GM19452 (cell line): Measurements from ENCODE around the gene FIGNL1.

Experiments
- ATAC-seq: cut with Tn5 transposase; IDR thresholded peaks from one replicate; pipeline ENCODE4 v1.9.1; 2021; ENCODE audit not compliant: unreplicated experiment

The FIGNL1 gene, protein sequence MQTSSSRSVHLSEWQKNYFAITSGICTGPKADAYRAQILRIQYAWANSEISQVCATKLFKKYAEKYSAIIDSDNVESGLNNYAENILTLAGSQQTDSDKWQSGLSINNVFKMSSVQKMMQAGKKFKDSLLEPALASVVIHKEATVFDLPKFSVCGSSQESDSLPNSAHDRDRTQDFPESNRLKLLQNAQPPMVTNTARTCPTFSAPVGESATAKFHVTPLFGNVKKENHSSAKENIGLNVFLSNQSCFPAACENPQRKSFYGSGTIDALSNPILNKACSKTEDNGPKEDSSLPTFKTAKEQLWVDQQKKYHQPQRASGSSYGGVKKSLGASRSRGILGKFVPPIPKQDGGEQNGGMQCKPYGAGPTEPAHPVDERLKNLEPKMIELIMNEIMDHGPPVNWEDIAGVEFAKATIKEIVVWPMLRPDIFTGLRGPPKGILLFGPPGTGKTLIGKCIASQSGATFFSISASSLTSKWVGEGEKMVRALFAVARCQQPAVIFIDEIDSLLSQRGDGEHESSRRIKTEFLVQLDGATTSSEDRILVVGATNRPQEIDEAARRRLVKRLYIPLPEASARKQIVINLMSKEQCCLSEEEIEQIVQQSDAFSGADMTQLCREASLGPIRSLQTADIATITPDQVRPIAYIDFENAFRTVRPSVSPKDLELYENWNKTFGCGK

DNA sequence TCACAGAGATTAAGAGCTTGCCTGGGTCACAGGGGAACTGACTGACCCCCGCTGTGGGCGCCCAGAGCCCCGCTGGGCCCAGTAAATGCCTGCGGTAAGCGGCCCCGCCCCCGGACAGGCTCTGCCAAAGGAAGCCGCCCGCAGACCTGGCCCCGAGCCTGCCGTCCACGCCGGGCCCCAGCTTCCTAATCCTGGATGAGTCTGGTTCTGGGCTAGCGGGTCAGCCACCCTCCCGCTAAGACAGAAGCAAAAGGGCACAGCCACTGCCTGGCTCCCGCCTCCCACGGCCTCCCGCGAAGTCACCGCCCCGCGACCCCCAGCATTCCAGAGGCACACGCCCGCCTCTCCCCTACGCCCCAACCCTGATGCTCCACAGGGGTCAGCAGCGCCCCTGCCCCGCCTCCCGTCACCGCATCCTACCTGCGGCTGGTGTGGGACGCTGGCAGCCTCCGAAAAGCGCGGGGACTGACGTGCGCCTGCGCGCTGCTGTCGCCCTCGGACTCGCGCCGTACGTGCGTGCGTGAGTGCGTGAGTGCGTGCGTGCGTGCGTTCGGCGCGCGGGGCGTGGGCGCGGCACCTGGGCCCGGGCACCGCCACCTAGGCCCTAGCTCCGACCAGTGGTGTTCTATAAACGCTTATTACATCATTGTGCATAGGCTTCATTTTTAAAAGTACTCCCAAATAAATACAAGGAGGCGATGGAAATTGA, at the start of gene FIGNL1:
Gene FIGNL1, minus strand, starts transcription at position 470 of the 709 bp plus-strand sequence. CDS start 3,063 bp downstream, outside the sequence.
- ATAC-seq = peak; percentile 80

DNA sequence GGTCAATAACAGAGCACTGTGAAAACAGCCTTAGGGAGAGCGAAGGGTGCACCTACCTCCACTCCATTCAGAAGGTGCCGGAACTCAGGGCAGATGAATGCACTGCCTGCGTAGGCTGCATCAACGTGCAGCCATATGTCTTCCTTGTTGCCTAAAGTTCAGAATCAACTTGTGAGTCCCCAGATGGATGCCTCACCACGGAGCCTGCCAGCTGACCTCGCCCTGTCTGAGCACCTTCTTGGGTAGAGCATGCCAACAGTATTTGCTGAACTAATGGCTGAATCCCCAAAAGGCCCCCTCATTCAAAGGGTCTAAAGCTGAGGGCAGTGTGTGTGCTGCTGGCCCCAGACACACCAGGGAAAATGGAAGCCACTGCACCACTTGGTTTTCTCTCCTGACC, 48.9 kb upstream of the FIGNL1 start:
- ATAC-seq = no peak

DNA sequence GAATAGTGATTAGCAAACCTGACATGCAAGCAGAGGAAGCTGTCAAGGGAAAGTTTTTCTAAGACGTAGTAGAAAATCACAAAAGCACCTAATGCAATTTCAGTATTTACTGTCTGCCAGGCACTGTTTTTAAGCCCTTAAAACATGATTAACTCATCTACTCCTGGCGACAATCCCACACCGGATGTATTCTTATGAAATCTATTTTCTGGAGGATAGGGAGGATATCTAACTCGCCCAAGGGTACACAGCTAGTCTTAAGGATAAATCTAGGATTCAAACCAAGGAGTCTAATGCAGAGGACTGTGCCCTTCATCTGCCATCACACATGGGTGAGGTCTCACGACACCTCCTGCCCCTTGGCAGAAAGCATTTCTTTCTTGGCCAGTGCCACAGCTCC, 47.8 kb upstream of the FIGNL1 start:
- no peak for ATAC-seq

DNA sequence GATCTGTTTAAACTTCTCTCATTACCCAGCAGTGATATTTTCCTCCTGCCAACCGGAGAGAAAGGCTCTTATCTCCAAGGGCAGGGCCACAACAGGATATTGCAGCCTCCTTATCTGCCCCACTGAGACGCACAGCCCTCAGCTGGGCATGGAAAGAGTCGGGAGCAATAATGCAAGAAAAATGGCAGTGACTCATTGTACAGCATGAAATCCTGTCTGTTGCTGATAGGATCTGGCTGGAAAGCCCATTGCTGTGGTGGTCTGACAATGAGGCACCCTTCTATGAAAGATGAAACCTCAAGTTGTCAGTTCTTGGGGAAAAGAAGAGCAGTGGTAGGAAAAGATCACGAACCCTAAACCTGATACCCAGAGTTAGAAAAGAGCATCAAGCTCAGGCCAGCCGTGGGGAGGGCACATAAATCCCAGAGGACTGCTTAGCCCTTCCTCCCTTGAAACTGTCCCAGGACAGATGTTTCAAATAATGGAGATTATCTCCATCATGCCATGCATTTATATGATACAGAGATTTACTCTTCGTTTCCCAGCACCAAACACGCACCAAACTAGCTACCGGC, 47.0 kb upstream of the FIGNL1 start:
- no peak for ATAC-seq

DNA sequence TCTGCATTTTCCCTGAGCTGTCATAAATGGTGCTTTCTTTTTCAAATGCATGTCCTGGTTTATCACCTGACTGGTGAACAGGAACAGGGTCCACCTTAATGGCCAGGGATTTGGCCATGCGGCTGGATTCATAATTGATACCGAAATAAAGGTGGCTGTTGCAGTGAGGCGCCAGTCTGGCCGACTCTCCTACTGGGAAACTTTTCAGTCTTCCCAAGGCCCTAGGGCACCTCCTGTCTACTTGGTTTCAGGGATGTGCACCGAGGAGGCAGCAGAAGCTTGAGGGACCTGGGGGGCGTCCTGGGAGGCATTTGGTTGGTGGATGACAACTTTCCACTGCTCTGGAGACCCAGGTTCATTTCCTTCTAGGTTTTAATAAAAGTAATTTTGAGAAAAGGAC, 46.4 kb upstream of the FIGNL1 start:
- no peak for ATAC-seq

DNA sequence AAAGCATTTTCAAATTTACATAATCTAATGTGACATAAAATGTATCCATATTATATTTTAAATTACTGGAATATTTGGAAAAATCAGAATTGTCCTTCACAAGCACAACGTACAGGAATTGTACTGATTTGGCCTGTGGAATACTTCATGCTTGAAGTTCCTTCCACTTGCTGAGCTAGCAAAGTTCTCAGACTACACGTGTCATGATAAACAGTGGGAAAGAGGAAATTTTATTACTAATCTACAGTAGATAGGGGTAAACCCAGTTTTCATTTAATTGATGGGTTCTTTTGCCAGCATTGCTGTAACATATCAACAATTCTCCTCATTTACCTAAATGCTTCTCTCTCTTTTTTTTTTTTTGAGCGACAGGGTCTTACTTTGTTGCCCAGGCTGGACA, 45.6 kb upstream of the FIGNL1 start:
- no peak for ATAC-seq

DNA sequence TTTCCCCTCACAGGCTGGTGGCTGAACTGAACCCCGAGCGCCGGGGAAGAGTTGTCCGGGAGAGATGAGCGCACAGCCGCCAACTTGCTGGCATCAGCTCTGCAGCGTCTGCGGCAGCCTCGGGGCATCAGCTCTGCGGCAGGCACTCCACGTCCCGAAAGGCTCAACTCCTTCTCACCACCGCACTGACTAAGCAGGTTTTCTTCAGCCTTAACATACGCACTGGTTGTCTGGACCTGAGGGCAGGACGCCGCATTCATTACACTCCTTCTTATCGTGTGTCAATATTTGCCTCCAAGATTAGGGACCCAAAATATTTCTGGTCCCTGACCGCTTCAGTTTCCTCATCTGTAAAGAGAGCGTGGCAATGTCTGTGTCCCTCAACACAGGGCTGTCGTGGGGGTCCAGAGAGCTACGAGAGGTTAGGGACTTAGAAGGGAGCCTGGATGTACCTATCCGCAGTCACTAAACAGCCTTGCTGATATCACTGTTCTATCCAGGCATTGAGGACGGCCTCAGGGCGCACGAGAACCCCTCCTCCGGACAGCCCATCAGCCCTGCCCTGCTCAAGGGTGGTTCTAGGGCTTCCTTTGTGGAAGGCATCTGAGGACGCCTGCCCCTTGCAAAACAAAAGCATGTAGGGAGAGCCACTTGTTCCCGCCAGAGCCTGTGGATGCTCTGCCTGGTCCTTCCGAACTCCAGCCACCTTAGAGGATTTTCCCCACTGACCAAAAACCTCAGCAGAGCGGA, 42.8 kb upstream of the FIGNL1 start:
- no peak for ATAC-seq

DNA sequence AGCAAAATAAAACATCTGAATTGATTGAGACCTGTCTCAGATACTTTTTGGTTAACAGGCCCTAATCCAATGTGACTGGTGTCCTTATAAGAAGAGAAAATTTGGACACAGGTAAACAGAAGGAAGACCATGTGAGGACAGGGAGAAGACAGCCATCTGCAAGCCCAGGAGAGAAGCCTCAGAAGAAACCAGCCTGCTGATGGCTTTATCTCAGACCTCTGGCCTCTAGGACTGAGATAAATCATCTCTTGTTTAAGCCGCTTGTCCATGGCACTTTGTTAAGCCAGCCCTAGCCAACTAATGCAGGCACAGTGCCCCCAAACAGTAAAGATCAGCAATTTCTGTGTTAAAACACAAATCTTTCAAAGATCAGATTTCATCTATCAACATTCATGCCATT, 41.8 kb upstream of the FIGNL1 start:
- ATAC-seq = no peak

DNA sequence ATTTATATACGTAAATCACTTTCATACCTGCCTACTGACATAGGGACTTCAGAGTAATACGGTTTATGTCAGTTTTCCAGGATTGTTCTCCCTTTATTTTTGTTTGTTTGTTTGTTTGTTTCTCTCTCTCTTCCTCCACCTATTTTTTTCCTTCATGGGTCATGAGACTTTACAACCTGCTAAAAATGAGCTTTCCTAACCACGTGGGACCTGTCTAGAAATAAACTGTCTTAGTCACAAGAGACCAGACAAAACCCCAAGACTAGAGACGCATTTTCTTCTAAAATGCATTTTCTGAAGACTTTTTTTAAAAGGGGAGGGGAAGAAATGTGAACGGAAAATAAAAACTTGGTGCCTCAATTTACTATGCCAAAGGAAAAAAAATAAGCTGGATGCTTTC, 41.1 kb upstream of the FIGNL1 start:
- no peak for ATAC-seq

DNA sequence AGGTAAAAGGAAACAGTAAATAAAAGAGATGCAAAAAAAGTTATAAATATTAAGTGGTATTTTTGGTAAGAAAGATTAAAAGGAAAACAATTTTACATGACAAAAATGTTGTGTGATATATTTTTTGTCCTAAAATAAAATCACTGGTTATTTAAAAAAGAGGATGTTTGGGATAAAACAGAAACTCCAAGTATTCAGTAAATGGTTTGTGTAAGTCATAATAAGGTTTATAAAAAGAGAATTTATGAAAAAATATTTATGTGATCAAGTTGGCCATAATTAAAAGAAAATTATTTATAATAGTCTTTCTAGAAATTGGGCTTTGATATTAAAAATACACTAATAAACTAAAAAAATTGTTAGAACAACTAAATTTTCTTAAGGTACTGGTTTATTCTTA, 38.2 kb upstream of the FIGNL1 start:
- no peak for ATAC-seq

DNA sequence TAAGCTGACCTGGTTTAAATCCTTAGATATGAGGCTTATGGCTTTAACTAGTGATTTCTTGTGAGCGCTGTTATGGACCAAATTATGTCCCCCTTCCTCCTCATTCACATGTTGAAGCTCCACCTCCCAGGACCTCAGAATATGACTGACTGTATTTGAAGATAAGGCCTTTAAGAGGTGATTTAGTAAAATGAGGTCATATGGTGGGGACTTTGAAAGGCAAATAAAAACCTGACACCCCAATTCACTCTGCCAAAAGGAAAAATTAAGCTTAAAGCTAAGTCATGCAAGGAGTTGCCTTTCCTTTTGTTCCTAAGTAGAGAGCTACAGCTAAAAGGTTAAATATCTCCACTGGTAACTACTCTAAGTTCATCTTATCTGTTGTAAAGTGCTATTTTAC, 36.4 kb upstream of the FIGNL1 start:
- ATAC-seq = no peak

DNA sequence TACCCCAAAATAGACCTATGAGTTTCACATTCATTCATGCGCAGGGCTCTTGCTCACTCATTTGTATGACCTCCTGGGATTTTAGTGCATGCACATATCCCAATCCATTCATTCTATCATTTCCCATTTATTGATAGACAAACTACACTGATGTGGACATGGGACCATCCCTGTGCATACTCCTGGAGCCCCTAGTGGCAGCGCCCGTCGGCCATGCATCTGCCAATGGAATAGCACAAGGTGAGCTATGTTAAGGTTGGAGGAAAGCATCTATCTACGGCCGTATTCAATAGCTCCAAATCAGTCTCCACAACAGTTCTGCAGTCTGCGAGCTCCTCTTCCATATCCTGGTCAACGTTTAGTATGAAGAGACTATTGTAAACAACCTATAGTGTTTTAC, 31.7 kb upstream of the FIGNL1 start:
- no peak for ATAC-seq

DNA sequence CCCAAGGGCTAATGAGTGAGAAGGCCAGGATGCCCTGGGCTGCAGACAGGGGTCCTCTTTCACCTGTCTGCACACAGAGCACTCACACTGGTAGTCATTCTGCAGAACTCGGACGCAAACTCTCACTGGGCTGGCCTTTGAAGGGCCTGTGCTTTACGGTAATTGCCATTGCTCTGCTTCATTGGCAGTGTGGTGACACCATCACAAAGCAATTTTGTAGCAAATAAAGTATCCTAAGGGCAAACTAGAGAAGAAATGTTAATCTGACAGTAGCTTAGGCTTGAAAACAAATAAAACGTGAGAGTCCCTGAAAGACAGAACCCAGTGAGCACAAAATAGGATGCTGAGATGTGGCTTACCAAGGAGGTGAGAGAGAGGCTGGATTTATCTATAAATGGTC, 30.6 kb upstream of the FIGNL1 start:
- ATAC-seq = no peak

DNA sequence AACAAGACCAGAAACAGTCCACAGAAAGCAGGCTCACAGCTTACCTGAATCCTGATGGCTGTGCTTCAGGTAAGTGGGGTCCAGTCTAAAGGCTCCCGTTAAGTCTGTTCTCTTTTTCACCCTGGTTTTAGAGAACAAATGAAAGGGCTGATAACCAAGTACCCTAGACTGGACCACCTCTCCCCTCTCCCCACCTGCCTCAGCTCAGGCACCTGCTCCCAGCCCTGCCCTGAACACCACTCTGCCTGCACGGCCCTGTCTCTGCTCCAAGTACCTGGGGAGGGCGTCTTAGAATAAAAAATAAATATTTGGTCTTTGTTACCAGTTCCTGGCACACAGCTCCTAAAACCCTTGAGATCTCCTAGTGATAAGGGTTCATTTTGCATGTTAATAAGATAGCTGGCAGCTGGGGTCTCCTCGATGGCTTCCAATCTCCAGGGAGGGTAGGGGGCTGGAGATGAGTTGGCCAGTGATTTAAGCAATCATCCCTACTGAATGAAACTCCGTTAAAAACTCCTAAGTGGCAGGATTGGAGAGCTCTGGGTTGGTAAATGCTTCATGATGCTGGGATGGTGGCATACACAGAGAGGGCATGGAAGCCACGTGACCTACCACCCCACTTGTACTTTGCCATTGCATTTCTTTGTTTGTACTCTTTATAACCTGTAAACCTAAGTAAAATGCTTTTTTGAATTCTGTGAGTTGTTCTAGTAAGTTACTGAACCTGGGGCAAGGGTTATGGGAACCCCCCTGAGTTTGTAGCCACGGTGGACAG, 29.8 kb upstream of the FIGNL1 start:
- ATAC-seq = no peak

DNA sequence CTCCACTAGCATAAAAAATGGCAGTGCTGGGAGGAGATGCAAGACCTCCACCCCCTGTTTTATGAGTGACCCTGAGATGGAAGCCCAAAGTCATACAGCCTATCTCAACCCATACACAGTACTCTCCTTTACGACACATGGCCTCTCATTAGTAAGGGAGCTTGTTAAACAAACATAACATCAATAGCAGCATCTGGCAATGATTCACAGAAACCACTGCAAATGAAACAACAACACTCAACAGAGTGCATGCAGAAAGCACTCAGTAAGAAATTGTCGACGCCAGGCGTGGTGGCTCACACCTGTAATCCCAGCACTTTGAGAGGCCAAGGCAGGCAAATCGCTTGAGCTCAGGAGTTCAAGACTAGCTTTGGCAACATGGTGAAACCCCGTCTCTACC, 27.5 kb upstream of the FIGNL1 start:
- ATAC-seq = no peak

DNA sequence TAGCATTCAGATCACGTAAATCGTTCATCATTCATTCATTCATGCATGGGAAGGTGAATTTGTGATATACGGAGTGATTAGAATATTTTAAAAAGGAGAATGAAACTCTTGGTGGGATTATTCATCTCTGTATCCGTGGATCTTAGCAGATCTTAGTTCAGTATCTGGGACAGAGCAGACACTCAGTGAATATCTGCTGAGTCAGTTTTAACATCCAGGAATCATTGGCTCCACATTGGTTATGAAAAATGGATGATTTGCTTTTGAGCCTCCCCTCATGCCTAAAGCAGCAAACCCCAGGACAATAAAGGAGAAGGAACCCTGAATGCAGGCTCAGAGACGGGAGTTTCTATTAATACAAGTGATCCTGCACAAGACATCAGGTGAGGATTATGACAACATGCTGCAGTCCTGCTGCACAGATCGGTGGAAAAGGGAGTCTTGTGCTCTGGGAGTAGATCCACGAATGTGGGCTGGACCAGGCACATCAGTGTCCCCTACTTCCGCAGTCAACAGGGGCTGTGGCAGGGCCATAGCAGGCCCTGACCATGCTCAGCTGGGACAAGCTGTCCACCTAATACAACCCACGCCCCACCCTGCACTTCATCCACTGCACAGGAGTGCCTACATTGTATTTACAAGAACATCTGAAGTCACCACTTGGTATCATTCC, 26.9 kb upstream of the FIGNL1 start:
- no peak for ATAC-seq

DNA sequence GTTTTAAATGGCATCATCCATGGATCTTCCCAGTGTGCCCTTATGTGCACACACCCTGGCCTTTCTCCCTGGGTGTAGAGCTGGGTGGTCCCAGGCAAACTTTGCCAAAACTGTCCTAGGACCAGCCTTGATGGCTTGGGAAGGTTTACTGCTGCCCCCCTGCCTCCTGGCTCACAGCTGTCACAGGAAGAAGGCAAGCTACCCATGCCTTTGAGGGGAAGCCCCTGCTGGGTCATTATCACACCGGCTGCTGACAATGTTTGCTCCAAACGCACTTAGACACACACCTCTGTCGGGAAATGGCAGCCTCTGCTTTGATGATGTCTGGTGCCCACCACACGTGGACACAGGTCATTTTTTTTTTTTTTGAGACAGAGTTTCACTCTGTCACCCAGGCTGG, 25.2 kb upstream of the FIGNL1 start:
- ATAC-seq = no peak

DNA sequence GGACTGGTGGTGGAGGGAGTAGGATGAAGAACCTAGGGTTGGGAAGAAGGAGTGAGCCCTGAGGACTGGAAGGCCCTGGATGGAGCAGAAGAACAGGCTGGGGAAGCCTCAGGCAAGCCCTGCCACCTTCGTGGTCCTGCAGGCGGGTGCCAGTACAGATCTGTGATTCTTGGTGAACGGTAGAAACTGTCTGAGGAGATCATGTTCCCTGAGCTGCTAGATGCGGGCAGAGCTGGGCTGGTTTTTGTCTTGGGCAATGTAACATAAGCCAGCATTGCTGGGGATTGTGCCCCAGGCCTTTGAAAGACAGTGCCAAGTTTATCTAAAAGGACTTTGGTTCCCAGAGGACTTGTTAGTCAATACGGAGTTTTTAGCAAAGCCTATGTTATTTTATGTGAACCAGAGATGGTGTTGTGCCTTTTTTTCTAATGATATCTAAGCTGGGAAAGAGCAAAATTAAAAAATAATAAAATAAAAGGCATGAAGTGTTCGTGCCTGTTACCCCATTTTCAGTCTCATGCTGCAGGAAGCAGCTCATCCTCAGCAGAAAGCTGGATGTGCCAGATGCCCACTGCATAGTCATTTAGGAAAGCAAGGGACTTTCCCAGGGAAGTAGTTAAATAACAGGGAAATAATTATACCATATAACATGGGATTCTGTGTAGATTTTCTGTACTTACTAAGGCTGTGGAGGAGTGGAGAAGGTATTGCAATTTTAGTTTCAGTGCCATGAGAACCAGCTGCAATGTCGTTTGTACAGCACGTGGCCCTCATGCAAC, 24.4 kb upstream of the FIGNL1 start:
- ATAC-seq = no peak

DNA sequence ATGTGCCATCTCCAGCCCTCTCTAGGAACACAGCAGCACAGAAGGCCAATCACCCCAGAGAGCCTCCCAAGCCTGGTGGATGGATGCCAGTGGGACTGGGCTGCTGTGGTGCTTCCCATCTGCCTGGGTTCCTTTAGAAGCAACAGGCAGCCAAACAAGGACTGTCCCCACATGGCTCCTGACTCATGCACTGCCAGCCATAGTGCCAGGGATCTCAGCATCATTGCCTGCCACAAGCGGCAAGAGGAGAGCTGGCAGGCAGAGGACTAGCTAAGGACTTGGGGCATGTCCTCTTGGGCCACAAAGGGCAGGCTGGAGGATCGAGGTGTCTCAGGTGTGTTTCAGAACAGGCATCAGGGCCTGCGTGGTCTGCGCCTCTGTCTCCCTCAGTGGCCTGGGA, 23.4 kb upstream of the FIGNL1 start:
- ATAC-seq = no peak
